ENCODE data around the gene CGB7. TPM values are rescaled to one million over a fixed set of nuclear protein-coding genes. Genes with fewer than 3 reads are reported as not detected.
A peak's percentile ranks its signal among the peaks of the same experiment; 100 is the strongest.

CGB7 gene
- total RNA-seq = not detected
- long read RNA-seq, donor 1 = 0 reads
- long read RNA-seq, donor 2 = 0 reads

GRCh38 chr19:49057636-49058234 is at the start of gene CGB7:
Gene CGB7, minus strand, starts transcription at chr19:49057749. Its CDS starts 2,374 bp downstream, at chr19:49055375.
- intact Hi-C loops (cut with DNase I, micrococcal nuclease) = no loop called here
- H3K9me3 ChIP-seq = no peaks in the 10 kb centered on the region
- peak; percentile 75 to 87 (median 86) for DNase-seq
- H3K36me3 ChIP-seq (ENCODE audit: low read depth) = no peaks in the 10 kb centered on the region
- H3K4me3 ChIP-seq = no peak within 1 kb of the TSS
- TF ChIP-seq, protein P1, sequence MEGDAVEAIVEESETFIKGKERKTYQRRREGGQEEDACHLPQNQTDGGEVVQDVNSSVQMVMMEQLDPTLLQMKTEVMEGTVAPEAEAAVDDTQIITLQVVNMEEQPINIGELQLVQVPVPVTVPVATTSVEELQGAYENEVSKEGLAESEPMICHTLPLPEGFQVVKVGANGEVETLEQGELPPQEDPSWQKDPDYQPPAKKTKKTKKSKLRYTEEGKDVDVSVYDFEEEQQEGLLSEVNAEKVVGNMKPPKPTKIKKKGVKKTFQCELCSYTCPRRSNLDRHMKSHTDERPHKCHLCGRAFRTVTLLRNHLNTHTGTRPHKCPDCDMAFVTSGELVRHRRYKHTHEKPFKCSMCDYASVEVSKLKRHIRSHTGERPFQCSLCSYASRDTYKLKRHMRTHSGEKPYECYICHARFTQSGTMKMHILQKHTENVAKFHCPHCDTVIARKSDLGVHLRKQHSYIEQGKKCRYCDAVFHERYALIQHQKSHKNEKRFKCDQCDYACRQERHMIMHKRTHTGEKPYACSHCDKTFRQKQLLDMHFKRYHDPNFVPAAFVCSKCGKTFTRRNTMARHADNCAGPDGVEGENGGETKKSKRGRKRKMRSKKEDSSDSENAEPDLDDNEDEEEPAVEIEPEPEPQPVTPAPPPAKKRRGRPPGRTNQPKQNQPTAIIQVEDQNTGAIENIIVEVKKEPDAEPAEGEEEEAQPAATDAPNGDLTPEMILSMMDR (IDR thresholded peaks at IDR 0.05) = no peak
- peak; percentile 82 for ATAC-seq
- H3K4me1 ChIP-seq (ENCODE audit: low read depth) = peaks cover 13% of the 10 kb centered on the region

- DNase-seq = peak in 2 of 3 donors; percentile 78 to 80
- H3K9me3 ChIP-seq = no peaks in the 10 kb centered on the region
- no peak overlapping the region for H3K4me3 ChIP-seq
- TF ChIP-seq, protein P1 (IDR thresholded peaks at IDR 0.05) = peak; percentile 51
- intact Hi-C loops (cut with DNase I, micrococcal nuclease) = no loop called here
- H3K36me3 ChIP-seq (ENCODE audit: low read depth) = peaks cover 3% of the 10 kb centered on the region
- peak; percentile 71 for ATAC-seq
- H3K4me1 ChIP-seq (ENCODE audit: low read depth) = no peaks in the 10 kb centered on the region
Observed at GRCh38 chr19:49106648-49107135, 49.1 kb upstream of the CGB7 start.

GRCh38 chr19:49104229-49104864 is 46.8 kb upstream of the CGB7 start:
- Histone ChIP-seq H3K36me3 (ENCODE audit: low read depth) (peaks cover 3% of the 10 kb centered on the region), H3K4me3 (no peak overlapping the region), H3K4me1 (ENCODE audit: low read depth) (no peaks in the 10 kb centered on the region), H3K9me3 (no peaks in the 10 kb centered on the region)
- intact Hi-C loops (cut with DNase I, micrococcal nuclease) = no loop called here
- ATAC-seq (no peak), DNase-seq (no peak)
- TF ChIP-seq, protein P1 (IDR thresholded peaks at IDR 0.05) = no peak

- Histone ChIP-seq H3K36me3 (ENCODE audit: low read depth) (peaks cover 3% of the 10 kb centered on the region), H3K4me1 (ENCODE audit: low read depth) (no peaks in the 10 kb centered on the region), H3K9me3 (no peaks in the 10 kb centered on the region), H3K4me3 (no peak overlapping the region)
- no peak for ATAC-seq
- TF ChIP-seq, protein P1 (IDR thresholded peaks at IDR 0.05) = no peak
- no peak for DNase-seq
- intact Hi-C loops (cut with DNase I, micrococcal nuclease) = no loop called here
Observed at GRCh38 chr19:49103331-49104085, 46.0 kb upstream of the CGB7 start.

DNA sequence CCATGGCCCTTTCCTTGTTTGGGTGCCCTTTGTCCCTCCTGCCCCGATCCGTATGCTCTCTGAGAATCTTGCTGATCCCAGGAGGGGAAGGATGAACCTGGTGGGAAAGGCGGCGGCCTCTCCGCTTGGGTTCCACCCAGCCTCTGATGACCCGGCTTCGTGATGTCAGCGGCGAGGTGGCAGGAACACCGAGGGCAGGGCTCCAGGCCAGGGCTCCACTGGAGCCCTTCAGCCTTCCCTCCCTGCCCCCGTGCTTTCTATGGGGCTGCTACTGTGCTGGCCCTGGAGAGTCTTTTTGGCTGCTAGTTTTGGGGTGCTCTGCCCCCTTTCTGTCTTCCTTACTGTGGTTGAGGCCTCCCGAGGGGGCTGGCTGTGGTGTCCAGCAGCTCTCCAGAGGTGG is 44.8 kb upstream of the CGB7 start:
- intact Hi-C loops (cut with DNase I, micrococcal nuclease) = no loop called here
- ATAC-seq (no peak), DNase-seq (no peak)
- H3K4me1 ChIP-seq (ENCODE audit: low read depth) = no peaks in the 10 kb centered on the region
- no peak overlapping the region for H3K4me3 ChIP-seq
- no peaks in the 10 kb centered on the region for H3K9me3 ChIP-seq
- H3K36me3 ChIP-seq (ENCODE audit: low read depth) = peaks cover 3% of the 10 kb centered on the region
- TF ChIP-seq, protein P1 (IDR thresholded peaks at IDR 0.05) = no peak
